ENCODE measurements around the gene OCSTAMP.

Gene OCSTAMP

DNA sequence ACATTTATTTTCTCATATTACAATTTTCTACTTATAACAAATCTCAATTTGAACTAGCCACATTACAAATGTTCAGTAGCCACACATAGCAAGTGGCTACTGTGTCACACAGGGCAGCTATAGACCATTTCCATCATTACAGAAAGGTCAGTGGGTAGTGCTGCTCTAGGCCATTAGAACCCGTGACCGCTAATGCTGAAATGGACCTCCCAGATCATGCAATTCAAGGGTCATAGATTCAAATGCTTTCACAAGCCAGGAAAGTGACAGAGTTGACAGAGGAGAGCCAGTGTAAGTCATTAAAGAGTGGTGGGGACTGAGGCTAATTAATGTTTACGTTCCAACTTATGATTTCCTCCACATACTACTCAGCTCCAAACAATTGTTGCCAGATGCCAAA lies 3.5 kb upstream of the OCSTAMP start:
- no peak for DNase-seq (ENCODE audit: low read depth in 2 of 2)

- DNase-seq (ENCODE audit: low read depth in 2 of 2), result peak in 1 of 2 donors; percentile 42
Measured at GRCh38 chr20:46552460-46553420, 2.3 kb upstream of the OCSTAMP start.

- no peak for DNase-seq (ENCODE audit: low read depth in 2 of 2)
Measured at GRCh38 chr20:46551522-46552381, 1.3 kb upstream of the OCSTAMP start.

- DNase-seq (ENCODE audit: low read depth in 2 of 2), result no peak
Measured at GRCh38 chr20:46549188-46549972, 1.1 kb downstream of the OCSTAMP start.

- DNase-seq (ENCODE audit: low read depth in 2 of 2), result no peak
Measured at GRCh38 chr20:46548688-46549087, 1.8 kb downstream of the OCSTAMP start.

DNA sequence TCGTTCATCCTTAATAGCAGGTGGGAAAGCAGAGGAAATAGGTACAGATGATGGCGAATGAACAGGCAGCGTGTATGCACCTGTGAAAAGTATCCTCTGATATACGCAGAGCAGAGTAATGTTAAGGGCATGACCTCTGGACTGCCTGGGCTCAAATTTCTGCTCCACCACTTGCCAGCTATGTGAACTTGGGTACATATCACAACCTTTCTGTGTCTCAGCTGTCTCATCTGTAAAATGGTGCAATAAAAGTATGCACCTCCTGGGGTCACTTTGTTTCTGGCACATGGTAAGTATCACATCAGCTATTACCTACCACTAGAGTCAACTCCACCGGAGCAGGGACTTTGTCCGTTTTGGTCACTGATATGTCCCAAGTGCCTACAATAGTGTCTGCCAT lies 2.5 kb downstream of the OCSTAMP start:
- DNase-seq (ENCODE audit: low read depth in 2 of 2), result no peak

- no peak for DNase-seq (ENCODE audit: low read depth in 2 of 2)
Measured at GRCh38 chr20:46546936-46547335, 3.5 kb downstream of the OCSTAMP start.

- no peak for DNase-seq (ENCODE audit: low read depth in 2 of 2)
Measured at GRCh38 chr20:46546298-46546697, 4.2 kb downstream of the OCSTAMP start.

DNA sequence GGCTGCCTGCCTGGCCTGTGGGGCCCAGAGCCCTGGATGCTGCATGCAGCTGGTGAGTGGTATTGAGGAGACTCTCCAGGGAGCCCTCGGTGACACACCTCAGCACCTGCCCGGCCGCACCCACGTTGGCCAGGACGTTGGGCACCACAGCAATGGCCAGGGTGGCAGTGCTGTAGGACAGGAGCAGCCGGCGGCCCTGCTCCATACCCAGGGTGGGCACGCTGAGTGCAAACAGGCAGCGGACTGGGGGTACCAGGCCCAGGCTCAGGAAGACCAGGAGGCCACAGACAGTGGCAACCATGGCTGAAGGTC lies 4.7 kb downstream of the OCSTAMP start:
- DNase-seq (ENCODE audit: low read depth in 2 of 2), result no peak

GRCh38 chr20:46545077-46545826 lies 5.2 kb downstream of the OCSTAMP start:
- peak in 1 of 2 donors; percentile 36 for DNase-seq (ENCODE audit: low read depth in 2 of 2)

- no peak for DNase-seq (ENCODE audit: low read depth in 2 of 2)
Measured at GRCh38 chr20:46544576-46544975, 5.9 kb downstream of the OCSTAMP start.

GRCh38 chr20:46543959-46544358 lies 6.5 kb downstream of the OCSTAMP start:
- DNase-seq (ENCODE audit: low read depth in 2 of 2), result no peak

DNA sequence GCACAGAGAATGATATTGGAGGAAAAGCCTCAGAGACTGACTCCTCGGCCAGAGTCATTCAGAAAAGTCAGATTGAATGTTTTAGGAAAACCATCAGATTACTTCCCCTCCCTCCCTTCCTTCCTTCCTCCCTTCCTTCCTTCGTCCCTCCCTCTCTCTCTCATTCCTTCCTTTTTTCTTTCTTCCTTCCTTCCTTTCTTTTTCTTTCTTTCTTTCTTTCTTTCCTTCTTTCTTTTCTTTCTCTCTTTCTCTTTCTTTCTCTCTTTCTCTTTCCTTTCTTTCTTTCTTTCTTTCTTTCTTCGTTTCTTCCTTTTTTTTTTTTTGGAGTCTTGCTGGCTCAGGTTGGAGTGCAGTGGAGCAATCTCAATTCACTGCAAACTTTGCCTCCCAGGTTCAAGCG lies 7.4 kb downstream of the OCSTAMP start:
- no peak for DNase-seq (ENCODE audit: low read depth in 2 of 2)

GRCh38 chr20:46541229-46541935 lies 9.1 kb downstream of the OCSTAMP start:
- DNase-seq (ENCODE audit: low read depth in 2 of 2), result no peak

- DNase-seq (ENCODE audit: low read depth in 2 of 2), result no peak
Measured at GRCh38 chr20:46539113-46539512, 11.3 kb downstream of the OCSTAMP start.

DNA sequence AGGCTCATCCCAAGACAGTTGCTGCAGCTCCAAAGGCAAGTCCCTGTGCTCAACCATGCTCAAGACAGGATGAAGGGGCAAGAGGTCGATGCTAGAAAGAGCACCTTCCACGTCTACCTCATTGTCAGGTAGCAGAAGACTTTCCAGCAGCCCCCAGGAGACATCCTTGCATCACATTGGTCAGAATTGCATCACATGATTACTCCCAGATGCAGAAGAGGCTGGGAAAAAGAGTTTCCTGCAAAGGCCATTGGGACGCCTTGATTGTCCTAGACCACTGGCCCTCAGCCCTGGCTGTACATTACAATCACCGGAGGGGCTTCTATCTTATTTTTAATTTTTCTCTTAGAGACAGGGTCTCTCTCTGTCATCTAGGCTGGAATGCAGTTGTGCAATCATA lies 19.8 kb downstream of the OCSTAMP start:
- no peak for DNase-seq (ENCODE audit: low read depth in 2 of 2)

- DNase-seq (ENCODE audit: low read depth in 2 of 2), result no peak
Measured at GRCh38 chr20:46523696-46524328, 26.6 kb downstream of the OCSTAMP start.

DNA sequence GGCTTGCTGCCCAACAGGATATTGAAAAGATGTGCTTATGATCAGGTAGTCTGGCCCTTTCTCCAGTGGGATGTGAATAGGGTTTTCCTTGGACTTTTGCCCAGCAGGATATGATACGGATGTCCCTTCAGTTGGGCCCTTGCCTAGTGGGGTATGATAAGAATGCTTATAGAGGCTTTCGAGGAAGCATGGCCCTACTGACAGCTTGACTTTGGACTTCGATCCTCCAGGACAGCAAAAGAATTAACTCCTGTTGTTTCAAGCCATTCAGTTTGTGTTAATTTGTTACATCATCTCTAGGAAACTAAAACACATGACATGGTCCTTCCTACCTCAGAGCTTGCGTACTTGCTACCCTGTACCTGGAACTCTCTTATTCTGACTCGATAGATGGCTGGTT lies 27.3 kb downstream of the OCSTAMP start:
- DNase-seq (ENCODE audit: low read depth in 2 of 2), result no peak

GRCh38 chr20:46520976-46521579 lies 29.4 kb downstream of the OCSTAMP start:
- peak; percentile 21 to 28 for DNase-seq (ENCODE audit: low read depth in 2 of 2)

GRCh38 chr20:46520540-46520939 lies 29.9 kb downstream of the OCSTAMP start:
- no peak for DNase-seq (ENCODE audit: low read depth in 2 of 2)
